HG03196 (cell line): ENCODE data around the gene CHD1.
A peak's percentile ranks its signal among the peaks of the same experiment; 100 is the strongest.
"Not testable (repeated sequence)": the region's sequence is repeated elsewhere in the genome, so short reads cannot be mapped to it uniquely, and the experiment has no call there.

Experiments used
- ATAC-seq: cut with Tn5 transposase; IDR thresholded peaks from one replicate; pipeline ENCODE4 v1.9.1; 2021; ENCODE audit not compliant: unreplicated experiment

CHD1 gene

DNA sequence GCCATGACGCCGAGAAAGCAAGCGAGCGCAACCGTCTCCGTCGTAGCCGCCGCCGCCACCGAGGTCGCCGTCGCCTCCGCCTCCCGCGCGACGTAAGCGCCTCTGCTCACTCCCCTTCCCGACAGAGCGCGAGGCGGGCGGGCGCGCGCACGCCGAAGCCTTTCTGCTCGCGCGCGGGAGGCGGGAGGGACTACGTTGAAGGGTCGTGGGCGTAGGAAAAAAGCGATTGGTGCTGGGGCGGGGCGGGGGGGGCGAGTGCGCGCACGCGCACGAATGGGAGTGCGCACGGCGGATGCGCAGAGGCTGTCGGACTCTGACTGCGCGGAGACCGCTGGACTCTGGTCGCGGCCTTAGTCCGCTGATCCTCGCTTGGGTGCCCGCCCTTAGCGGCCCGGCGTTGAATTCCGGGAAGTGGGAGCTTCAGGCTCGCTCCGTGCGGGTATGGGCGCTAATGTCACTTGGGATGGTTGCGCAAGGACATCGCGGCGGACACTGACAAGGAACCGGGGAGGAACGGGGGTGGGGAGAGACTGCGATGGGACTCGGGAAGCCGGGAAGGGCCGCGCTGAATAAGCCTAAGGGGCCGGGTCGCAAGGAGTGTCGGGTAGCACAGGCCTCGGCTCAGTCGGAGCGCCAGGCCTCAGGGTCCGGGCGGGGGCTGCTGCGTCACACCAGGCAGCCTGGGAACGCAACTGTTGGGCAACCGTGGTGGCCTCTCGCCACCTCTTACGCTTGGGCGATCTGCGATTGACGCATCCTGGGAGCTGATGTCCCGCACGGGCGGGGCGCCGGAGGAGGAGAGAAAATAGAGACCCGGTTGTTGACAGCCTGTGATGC lies at the start of gene CHD1:
Gene CHD1 (minus strand): TSS at position 135 of the 837 bp plus-strand sequence. CDS start 2,621 bp downstream, outside the sequence.
- peak; percentile 72 for ATAC-seq

DNA sequence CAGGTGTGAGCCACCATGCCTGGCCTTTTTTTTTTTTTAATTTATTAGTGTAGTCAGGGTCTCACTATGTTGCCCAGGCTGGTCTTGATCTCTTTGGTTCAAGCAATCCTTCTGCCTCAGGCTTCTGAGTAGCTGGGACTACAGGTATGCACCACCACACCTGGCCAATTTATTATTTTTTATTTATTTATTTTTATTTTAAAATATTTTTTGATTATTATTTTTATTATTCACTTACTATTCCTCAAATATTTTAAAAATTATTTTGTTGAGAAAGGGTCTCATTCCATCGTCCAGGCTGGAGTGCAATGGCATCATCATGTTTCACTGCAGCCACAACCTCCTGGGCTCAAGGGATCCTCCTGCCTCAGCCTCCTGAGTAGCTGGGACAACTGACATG lies 49.7 kb upstream of the CHD1 start:
- no peak for ATAC-seq

DNA sequence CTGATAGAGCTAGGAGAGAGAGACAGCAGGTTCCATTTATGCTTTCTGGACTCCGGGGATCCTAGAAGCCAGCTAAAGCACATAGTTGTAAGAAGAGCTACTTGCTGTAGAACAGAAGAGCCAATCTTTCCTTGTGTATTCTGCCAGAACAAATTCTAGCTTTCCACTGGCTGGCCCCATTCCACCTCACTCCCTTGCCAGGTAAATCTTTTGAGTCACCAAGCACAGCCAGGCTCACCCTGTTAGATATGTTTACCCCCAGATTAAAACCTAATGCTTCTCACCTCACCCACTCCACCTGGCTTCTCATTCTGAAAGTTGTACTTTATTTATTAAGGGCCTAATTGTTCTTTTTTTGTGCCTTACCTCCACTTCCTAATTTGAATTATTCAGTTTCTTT lies 48.9 kb upstream of the CHD1 start:
- ATAC-seq: no peak

DNA sequence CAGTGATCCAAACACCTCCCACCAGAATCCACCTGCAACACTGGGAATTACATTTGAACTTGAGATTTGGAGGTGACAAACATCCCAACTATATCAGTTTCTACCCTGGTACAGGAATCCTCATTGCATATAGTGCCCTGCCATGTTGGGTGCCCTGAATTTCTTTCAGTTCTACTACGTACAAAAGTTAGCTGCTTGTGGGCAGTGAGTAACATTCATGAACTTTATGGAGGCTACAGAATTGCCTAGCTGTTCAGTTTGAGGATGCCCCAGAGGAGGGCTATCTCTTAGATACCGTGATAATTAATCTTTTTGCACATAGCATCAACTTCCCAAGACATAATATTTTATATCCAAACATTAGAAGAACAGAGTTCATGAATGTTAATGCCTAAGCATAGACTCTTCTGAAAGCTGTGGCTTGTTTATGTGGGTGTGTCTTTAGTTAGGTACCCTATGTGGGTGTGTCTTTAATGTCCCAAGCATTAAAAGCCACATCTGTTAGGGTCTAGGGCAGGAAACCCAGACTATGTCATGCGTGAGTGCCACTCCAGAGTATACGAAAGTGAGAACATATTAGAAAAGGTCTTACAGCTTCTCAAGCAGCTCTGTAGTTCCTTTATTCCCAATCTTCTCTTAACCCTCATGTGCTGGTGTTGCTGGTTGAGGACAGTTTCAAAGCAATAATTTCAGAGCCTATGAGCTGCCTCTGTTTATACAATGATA lies 47.0 kb upstream of the CHD1 start:
- ATAC-seq: peak; percentile 88

DNA sequence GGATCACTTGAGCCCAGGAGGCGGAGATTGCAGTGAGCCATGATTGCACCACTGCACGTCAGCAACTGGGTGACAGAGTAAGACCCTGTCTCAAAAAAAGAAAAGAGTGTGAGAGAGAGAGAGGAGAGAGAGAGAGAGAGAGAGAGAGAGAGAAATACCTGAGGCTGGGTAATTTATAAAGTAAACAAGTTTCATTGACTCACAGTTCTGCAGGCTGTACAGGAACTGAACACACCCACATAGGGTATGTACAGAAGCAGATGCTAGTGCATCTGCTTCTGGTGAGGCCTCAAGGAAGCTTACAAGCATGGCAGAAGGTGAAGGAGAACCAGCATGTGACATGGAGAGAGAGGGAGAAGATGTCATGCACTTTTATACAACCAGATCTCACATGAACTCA lies 46.4 kb upstream of the CHD1 start:
- ATAC-seq: no peak

DNA sequence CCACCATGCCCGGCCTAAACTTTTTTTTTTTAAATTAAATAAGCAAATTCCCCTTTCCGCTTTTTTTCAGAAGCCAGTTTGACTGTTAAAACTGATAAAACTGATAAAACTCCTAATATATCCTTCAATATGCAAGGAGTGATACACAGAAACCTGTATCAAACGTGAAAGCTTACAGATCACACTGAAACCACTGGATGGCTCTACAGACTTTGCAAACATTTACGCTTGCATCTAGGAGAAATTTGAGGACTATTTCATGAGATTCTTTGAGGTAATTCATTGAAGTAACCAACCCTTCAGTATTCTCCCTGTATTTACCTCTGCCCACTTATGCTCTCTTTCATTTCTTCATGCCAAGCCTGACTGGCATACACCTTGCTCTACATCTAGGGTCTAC lies 40.6 kb upstream of the CHD1 start:
- ATAC-seq: no peak

DNA sequence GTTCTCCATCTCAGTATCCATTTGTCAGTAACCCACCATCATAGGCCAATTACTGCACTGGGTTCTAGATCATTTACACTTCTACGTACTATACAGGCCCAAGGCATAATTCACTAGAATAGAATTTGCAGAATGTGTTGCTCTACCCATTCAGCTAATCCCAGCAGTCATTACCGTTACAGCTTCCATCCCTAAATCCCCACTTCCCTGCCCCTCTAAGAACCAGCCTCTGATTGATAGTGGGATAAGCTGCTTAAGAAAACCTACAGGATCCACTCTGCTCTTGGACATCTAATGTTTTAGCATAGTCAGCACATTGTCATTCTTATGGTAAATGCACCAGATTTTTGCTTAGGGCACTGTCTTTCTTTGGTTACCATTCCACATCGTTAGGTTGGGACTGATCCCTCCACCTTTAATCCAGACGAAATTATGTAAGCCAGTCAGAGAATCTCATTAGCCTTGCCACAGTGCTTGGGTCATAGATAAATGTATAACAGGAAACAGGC lies 39.3 kb upstream of the CHD1 start:
- no peak for ATAC-seq

DNA sequence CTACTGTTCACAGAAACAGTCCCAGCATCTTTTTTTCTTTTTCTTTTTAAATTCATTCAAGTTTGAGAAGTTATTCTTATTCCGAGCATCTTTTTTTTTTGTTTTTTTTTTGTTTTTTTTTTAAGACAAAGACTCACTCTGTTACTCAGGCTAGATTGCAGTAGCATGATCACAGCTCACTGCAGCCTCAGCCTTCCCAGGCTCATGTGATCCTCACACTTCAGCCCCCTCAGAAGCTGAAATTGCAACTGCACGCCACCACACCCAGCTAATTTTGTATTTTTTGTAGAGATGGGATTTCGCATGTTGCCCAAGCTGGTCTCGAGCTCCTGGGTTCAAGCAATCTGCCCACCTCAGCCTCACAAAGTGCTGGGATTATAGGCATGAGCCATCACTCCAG lies 36.4 kb upstream of the CHD1 start:
- no peak for ATAC-seq

DNA sequence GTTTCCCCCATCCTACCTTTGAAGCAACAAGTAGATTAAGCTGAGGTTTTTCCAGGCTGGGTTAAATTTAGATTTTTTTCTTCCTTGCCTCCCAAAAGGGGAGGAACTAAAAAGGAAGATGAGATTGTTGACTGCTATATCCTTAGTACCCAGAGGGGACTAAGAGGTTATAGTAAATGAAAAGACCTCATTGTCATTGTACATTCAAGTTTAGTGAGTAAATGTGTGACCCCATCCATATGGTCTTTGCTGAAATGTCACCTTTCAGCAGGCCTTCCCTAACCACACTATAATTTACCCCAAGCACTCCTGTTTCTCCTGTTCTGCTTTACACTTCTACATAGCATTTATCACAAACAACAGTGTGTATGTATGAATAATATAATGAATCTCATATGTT lies 35.8 kb upstream of the CHD1 start:
- ATAC-seq: no peak

DNA sequence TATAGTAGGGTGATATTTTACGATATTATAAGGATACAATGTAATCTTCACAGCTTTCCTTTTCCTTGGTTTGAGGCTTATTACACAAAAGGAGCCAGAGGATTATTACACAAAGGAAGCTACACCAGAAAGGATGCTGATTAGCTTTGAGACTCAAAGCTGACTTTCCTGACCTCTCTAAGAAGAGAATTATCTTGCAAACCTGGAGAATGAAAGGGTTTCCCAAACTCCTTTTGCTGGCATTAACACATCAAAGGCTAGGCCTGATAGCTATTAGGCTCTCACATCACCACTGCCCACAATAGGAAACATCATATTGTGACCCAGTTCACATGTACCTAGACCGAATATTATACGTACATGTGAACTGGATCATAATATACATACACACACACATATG lies 34.2 kb upstream of the CHD1 start:
- ATAC-seq: no peak

DNA sequence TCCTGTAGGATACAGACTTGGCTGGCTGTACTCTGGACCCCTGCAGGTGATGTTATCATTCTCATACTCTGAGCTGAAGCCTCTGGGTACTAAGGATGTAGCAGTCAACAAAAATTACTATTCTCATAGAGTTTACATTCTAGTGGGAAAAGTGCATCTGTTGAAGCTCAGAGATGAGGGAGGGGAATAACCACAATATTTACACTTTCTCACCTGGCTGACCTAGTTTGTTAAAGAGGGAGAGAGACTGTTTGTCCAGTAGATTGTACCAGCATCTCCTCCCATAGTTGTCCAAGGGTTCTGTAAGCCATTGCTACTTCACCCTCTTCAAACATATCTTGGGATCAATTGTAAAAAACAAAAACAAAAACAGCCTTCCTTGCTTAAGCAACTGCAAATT lies 33.8 kb upstream of the CHD1 start:
- no peak for ATAC-seq

DNA sequence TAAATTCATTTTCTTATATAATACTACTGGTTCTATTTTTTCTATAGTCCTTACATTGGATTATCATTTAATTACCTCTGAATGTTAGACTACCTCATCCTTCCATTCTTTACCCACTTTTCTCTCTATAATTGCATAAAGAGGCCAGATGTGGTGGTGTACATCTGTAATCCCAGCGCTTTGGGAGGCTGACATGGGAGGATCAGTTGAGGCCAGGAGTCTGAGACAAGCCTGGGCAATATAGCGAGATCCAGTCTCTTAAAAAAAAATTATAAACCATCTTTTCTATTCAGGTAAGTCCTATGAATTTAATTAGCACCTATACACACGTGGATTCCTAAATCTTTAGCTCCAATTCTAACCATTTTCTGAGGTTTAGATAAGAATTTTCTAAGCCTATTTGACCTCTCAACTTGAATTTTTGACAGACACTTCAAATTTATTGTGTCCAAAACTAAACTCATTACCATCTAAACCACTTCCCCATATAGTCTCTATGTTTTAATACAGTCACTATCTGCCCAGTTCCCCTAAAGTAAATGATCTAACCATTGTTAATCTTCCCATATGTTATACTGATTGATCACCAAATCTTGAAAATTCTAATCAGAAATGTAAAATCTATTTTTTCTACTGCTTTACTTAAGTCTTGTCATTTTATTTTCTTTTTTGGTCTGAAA lies 33.0 kb upstream of the CHD1 start:
- no peak for ATAC-seq

DNA sequence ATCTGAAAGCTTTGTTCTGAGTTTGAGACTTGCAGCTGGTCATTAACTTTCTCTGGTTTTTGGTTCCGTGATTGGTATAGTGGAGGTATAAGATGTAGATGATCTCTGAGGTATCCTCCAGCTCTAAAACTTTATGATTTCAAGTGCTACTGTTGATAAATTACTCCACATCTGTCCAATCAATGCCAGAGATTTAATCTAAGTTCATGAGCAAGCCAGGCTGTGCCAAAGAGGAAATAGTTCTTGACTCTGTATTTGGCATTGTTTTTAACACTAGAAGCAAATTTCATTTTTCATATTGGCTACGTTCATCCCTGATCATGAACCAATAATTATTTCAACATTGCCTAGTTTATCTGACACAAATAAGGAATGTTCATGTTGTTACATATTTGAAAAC lies 28.5 kb upstream of the CHD1 start:
- no peak for ATAC-seq

DNA sequence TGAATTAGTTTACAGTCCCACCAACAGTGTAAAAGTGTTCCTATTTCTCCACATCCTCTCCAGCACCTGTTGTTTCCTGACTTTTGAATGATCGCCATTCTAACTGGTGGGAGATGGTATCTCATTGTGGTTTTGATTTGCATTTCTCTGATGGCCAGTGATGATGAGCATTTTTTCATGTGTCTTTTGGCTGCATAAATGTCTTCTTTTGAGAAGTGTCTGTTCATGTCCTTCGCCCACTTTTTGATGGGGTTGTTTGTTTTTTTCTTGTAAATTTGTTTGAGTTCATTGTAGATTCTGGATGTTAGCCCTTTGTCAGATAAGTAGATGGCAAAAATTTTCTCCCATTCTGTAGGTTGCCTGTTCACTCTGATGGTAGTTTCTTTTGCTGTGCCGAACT lies 27.1 kb upstream of the CHD1 start:
- ATAC-seq: not testable (repeated sequence)

DNA sequence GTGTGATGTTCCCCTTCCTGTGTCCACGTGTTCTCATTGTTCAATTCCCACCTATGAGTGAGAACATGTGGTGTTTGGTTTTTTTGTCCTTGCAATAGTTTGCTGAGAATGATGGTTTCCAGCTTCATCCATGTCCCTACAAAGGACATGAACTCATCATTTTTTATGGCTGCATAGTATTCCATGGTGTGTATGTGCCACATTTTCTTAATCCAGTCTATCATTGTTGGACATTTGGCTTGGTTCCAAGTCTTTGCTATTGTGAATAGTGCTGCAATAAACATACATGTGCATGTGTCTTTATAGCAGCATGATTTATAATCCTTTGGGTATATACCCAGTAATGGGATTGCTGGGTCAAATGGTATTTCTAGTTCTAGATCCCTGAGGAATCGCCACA lies 26.7 kb upstream of the CHD1 start:
- ATAC-seq: not testable (repeated sequence)

DNA sequence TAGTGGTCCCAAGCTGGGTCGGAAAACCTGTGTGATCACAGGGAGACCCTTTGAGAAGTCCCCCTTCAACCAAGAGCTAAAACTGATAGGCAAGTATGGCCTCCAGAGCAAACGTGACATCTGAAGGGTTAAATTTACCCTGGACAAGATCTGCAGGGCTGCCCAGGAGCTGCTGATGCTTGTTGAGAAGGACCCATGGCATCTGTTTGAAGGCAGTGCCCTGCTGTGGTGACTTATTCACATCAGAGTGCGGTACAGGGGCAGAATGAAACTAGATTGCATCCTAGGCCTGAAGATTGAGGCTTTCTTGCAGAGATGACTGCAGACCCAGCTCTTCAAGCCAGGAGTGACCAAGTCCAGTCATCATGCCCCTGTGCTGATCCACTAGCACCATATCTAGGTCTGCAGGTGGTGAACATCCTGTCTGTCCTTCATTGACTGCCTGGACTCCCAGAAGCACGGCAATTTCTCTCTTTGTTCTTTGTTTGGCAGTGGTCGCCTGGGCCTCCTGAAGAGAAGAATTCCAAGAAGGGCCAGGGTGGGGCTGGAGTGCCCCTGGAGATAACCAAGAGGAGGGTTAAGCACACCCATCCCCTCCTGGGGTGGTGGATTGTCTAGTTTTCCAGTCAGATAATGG lies 25.7 kb upstream of the CHD1 start:
- ATAC-seq: no peak

DNA sequence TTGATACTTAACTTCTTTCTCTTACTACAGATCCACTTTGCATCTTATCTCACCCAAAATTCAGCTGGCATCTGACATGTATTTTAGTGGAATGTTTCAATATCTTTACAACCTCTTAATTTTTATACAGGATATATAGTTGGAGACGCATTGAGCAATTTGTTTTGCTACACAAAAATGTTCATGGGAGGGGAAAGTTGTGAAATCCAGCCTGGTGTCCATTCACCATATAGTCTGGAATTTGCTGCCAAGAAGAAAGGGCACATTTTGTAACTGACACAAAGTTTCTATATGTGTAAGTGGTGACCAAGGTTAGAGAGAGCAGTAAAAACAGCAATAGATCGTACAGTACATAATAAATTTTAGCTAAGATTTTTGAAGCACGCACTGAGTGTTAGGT lies 14.0 kb upstream of the CHD1 start:
- ATAC-seq: no peak

DNA sequence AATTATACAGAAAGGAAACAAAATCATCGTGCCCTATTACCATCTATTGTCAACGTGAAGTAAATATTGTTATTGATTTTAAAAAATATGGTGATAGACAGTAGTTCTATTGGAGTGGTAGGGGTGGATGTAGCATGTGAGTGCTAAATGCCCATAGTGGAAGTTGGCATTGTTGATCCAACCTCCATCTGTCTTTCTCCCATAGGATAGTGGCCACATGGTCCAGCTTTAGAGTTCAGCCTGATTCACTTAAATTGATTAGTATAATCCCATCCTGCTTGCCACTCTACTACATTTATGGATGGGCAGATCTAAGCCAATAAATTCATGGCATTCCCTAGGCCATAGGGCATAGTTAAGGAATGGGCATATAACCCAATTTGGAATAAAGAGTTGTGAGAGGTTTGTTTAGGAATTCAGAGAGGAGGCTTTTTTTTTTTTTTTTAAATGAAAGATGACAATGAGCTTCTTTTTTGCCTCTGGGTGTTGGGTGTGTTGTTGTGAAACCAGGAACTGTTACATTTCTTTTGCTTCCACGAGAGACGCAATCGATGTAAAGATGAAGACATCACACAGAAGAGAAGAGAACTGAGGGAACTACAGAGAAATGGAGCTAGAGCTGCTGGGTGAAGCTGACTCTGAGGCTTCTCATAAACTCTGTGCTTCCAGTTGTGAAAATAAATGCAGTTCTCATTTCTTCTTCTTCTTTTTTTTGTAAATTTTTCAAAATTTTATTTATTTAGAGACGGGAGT lies 12.5 kb upstream of the CHD1 start:
- no peak for ATAC-seq

DNA sequence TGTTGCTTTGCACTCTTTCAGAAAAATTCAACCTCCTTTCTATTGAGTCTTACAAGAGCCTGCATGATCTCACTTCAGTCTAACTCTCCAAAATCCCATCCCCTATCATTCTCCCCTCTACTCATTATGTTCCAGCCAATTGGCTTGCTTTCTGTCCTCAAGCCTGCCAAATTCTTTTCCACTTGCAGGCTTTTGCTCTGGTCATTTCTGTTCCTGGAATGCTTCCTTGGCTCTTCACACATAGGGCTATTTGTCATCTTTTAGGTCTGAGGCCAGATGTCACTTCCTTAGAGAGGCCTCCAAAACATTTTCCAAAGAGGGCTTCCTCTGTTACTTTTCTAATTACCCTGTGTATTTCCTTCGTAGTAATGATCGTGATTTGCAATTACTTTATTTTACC lies 11.8 kb upstream of the CHD1 start:
- ATAC-seq: no peak

DNA sequence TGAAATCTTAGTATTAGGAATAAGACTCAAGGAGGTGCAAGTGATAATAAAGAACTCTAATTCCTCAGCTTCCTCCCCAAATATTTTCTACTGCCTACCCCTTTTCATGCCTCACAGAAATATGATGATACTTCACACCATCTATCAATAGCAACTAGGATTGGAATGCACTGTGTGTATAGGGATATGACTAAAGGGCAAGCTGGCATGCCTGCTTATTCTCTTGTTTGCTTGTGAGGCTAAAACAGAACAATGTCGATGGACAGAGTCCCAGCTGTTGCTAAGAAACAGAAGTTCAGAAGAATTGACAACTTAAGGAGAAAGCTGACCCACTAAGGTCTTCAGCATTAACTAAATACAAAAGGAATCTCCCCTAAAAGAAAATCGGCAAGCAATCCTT lies 9.7 kb upstream of the CHD1 start:
- no peak for ATAC-seq
